ENCODE data around the gene KIF13A. TPM values are rescaled to one million over a fixed set of nuclear protein-coding genes. Genes with fewer than 3 reads are reported as not detected.

KIF13A gene
- total and polyA plus RNA-seq, 2 experiments from 2014 or later, result 8.4 to 28.2 TPM

GRCh38 chr6:17714879-17715851 lies 272.3 kb downstream of the KIF13A start:
- Mint-ChIP-seq H3K36me3 (ENCODE audit: low read depth) (no peaks in the 10 kb centered on the region), H3K4me3 (no peak overlapping the region), H3K4me1 (peaks cover 8% of the 10 kb centered on the region), H3K27me3 (ENCODE audit: insufficient read depth, low read depth, poor library complexity) (peaks cover 3% of the 10 kb centered on the region), H3K27ac (no peak overlapping the region; the same call in 1 of the 2 replicates), H3K9me3 (no peaks in the 10 kb centered on the region)
- no peak for DNase-seq (ENCODE audit: low spot score)
- Histone ChIP-seq H2AFZ (peak overlapping the region; percentile 80), H3K9me2 (ENCODE audit: insufficient read depth) (no peaks in the 10 kb centered on the region), H3K27me3 (ENCODE audit: insufficient read depth) (no peaks in the 10 kb centered on the region), H3K4me3 (no peak overlapping the region), H3K4me1 (ENCODE audit: insufficient read depth) (peaks cover 5% of the 10 kb centered on the region; the same call in 1 of the 2 replicates), H3K79me2 (replicated peaks; ENCODE audit: insufficient read depth) (no peaks in the 10 kb centered on the region), H4K20me1 (replicated peaks; ENCODE audit: insufficient read depth) (no peaks in the 10 kb centered on the region), H3K27ac (ENCODE audit: low read depth) (no peak overlapping the region), H3K4me2 (no peak overlapping the region), H3F3A (replicated peaks; ENCODE audit: low read depth) (no peaks in the 10 kb centered on the region), H3K36me3 (ENCODE audit: insufficient read depth) (no peaks in the 10 kb centered on the region)
- ATAC-seq, result no peak
- TF ChIP-seq, protein P1, sequence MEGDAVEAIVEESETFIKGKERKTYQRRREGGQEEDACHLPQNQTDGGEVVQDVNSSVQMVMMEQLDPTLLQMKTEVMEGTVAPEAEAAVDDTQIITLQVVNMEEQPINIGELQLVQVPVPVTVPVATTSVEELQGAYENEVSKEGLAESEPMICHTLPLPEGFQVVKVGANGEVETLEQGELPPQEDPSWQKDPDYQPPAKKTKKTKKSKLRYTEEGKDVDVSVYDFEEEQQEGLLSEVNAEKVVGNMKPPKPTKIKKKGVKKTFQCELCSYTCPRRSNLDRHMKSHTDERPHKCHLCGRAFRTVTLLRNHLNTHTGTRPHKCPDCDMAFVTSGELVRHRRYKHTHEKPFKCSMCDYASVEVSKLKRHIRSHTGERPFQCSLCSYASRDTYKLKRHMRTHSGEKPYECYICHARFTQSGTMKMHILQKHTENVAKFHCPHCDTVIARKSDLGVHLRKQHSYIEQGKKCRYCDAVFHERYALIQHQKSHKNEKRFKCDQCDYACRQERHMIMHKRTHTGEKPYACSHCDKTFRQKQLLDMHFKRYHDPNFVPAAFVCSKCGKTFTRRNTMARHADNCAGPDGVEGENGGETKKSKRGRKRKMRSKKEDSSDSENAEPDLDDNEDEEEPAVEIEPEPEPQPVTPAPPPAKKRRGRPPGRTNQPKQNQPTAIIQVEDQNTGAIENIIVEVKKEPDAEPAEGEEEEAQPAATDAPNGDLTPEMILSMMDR (conservative IDR thresholded peaks at IDR 0.05; ENCODE audit: low read depth in 2 of 2), result no peak
- TF ChIP-seq EZH2 (IDR thresholded peaks at IDR 0.05; ENCODE audit: low read depth, unreplicated experiment) (no peak), NANOG (IDR thresholded peaks at IDR 0.05; ENCODE audit: borderline replicate concordance) (no peak)

- DNase-seq (ENCODE audit: low spot score) (no peak), ATAC-seq (no peak)
- peaks cover 3% of the 10 kb centered on the region for H3K27me3 Mint-ChIP-seq (ENCODE audit: insufficient read depth, low read depth, poor library complexity)
- H3K9me3 Mint-ChIP-seq, result no peaks in the 10 kb centered on the region
- peaks cover 8% of the 10 kb centered on the region for H3K4me1 Mint-ChIP-seq
- Histone ChIP-seq H3K9me2 (ENCODE audit: insufficient read depth) (no peaks in the 10 kb centered on the region), H3K36me3 (ENCODE audit: insufficient read depth) (no peaks in the 10 kb centered on the region), H3K27me3 (ENCODE audit: insufficient read depth) (no peaks in the 10 kb centered on the region), H3K4me2 (no peak overlapping the region), H3K4me3 (no peak overlapping the region), H3F3A (replicated peaks; ENCODE audit: low read depth) (no peaks in the 10 kb centered on the region), H4K20me1 (replicated peaks; ENCODE audit: insufficient read depth) (no peaks in the 10 kb centered on the region), H3K27ac (ENCODE audit: low read depth) (no peak overlapping the region), H2AFZ (no peak overlapping the region), H3K79me2 (replicated peaks; ENCODE audit: insufficient read depth) (no peaks in the 10 kb centered on the region), H3K4me1 (ENCODE audit: insufficient read depth) (peaks cover 5% of the 10 kb centered on the region; the same call in 1 of the 2 replicates)
- H3K27ac Mint-ChIP-seq, result no peak overlapping the region
- no peak overlapping the region for H3K4me3 Mint-ChIP-seq
- no peaks in the 10 kb centered on the region for H3K36me3 Mint-ChIP-seq (ENCODE audit: low read depth)
- TF ChIP-seq ETS1 (IDR thresholded peaks at IDR 0.05), result no peak
- TF ChIP-seq ZNF331 (CRISPR knock-in tag; IDR thresholded peaks at IDR 0.05; ENCODE audit: low read depth), result no peak
- TF ChIP-seq, protein P1 (conservative IDR thresholded peaks at IDR 0.05; ENCODE audit: low read depth in 2 of 2), result no peak
- no peak for TF ChIP-seq ZNF462 (CRISPR knock-in tag; IDR thresholded peaks at IDR 0.05)
- TF ChIP-seq NANOG (IDR thresholded peaks at IDR 0.05; ENCODE audit: borderline replicate concordance), result no peak
- no peak for TF ChIP-seq STAT1 (IDR thresholded peaks at IDR 0.05; ENCODE audit: unreplicated experiment)
- no peak for TF ChIP-seq ZNF114 (CRISPR knock-in tag; IDR thresholded peaks at IDR 0.05)
Observed at GRCh38 chr6:17714177-17714576, 273.3 kb downstream of the KIF13A start.

All from GM23338 (cell line).